Measurements from ENCODE around the gene SPINT2. TPM values are rescaled to one million over a fixed set of nuclear protein-coding genes. Genes with fewer than 3 reads are reported as not detected.

The SPINT2 gene
- total RNA-seq, 1 experiment from 2014 or later, result 1,023 TPM

- CTCF ChIA-PET, result no interaction called here
- BruUV-seq (replicated peaks), result no TSS peak
- Mint-ChIP-seq H3K36me3 (ENCODE audit: insufficient read depth, unreplicated experiment) (peaks cover 4% of the 10 kb centered on the region), H3K4me3 (ENCODE audit: low read depth, unreplicated experiment) (no peak overlapping the region), H3K4me1 (ENCODE audit: low read depth, unreplicated experiment) (peaks cover 23% of the 10 kb centered on the region), H3K27me3 (ENCODE audit: unreplicated experiment) (no peaks in the 10 kb centered on the region), H3K9me3 (ENCODE audit: low read depth, unreplicated experiment) (no peaks in the 10 kb centered on the region), H3K27ac (ENCODE audit: unreplicated experiment) (no peak overlapping the region)
- intact Hi-C loops (cut with micrococcal nuclease; ENCODE audit: unreplicated experiment), result no loop called here
- DNase-seq, result no peak
- no peak for TF ChIP-seq CTCF (IDR thresholded peaks at IDR 0.05; ENCODE audit: unreplicated experiment)
Measured at GRCh38 chr19:38250428-38250820, 13.9 kb upstream of the SPINT2 start.

GRCh38 chr19:38250821-38251563, 13.4 kb upstream of the SPINT2 start:
- no peak overlapping the region for H3K27ac Mint-ChIP-seq (ENCODE audit: unreplicated experiment)
- TF ChIP-seq CTCF (IDR thresholded peaks at IDR 0.05; ENCODE audit: unreplicated experiment), result no peak
- CTCF ChIA-PET, result interaction anchor here (0.9 kb wide), 1 partner anchor 17 kb away, joined by 3 read pairs; no protein-coding TSS in a partner anchor
- H3K4me3 Mint-ChIP-seq (ENCODE audit: low read depth, unreplicated experiment), result no peak overlapping the region
- peaks cover under 1% of the 10 kb centered on the region for H3K27me3 Mint-ChIP-seq (ENCODE audit: unreplicated experiment)
- no peaks in the 10 kb centered on the region for H3K9me3 Mint-ChIP-seq (ENCODE audit: low read depth, unreplicated experiment)
- DNase-seq, result no peak
- H3K4me1 Mint-ChIP-seq (ENCODE audit: low read depth, unreplicated experiment), result peaks cover 28% of the 10 kb centered on the region
- BruUV-seq (replicated peaks), result no TSS peak
- H3K36me3 Mint-ChIP-seq (ENCODE audit: insufficient read depth, unreplicated experiment), result peaks cover 4% of the 10 kb centered on the region
- intact Hi-C loops (cut with micrococcal nuclease; ENCODE audit: unreplicated experiment), result no loop called here

- CTCF ChIA-PET, result interaction anchor here (0.9 to 1.0 kb wide), 2 partner anchors 14 to 16 kb away, joined by 3 to 7 read pairs; no protein-coding TSS in a partner anchor
- DNase-seq, result no peak
- H3K36me3 Mint-ChIP-seq (ENCODE audit: insufficient read depth, unreplicated experiment), result peaks cover 7% of the 10 kb centered on the region
Measured at GRCh38 chr19:38251564-38252051, 12.8 kb upstream of the SPINT2 start.

GRCh38 chr19:38252385-38252784, 12.0 kb upstream of the SPINT2 start:
- Mint-ChIP-seq H3K27ac (ENCODE audit: unreplicated experiment) (no peak overlapping the region), H3K36me3 (ENCODE audit: insufficient read depth, unreplicated experiment) (peaks cover 9% of the 10 kb centered on the region), H3K4me1 (ENCODE audit: low read depth, unreplicated experiment) (peaks cover 29% of the 10 kb centered on the region), H3K27me3 (ENCODE audit: unreplicated experiment) (peaks cover 13% of the 10 kb centered on the region), H3K9me3 (ENCODE audit: low read depth, unreplicated experiment) (no peaks in the 10 kb centered on the region), H3K4me3 (ENCODE audit: low read depth, unreplicated experiment) (no peak overlapping the region)
- CTCF ChIA-PET, result interaction anchor here (1.0 kb wide), 1 partner anchor 14 kb away, joined by 7 read pairs; no protein-coding TSS in a partner anchor
- DNase-seq, result no peak
- intact Hi-C loops (cut with micrococcal nuclease; ENCODE audit: unreplicated experiment), result no loop called here
- BruUV-seq (replicated peaks), result no TSS peak
- TF ChIP-seq CTCF (IDR thresholded peaks at IDR 0.05; ENCODE audit: unreplicated experiment), result no peak

More at GRCh38 chr19:38251564-38252051, 12.8 kb upstream of the SPINT2 start:
- Mint-ChIP-seq H3K4me1 (ENCODE audit: low read depth, unreplicated experiment) (peaks cover 29% of the 10 kb centered on the region), H3K4me3 (ENCODE audit: low read depth, unreplicated experiment) (no peak overlapping the region), H3K27me3 (ENCODE audit: unreplicated experiment) (peaks cover 7% of the 10 kb centered on the region), H3K27ac (ENCODE audit: unreplicated experiment) (no peak overlapping the region), H3K9me3 (ENCODE audit: low read depth, unreplicated experiment) (no peaks in the 10 kb centered on the region)
- no peak for TF ChIP-seq CTCF (IDR thresholded peaks at IDR 0.05; ENCODE audit: unreplicated experiment)
- intact Hi-C loops (cut with micrococcal nuclease; ENCODE audit: unreplicated experiment), result no loop called here
- BruUV-seq (replicated peaks), result no TSS peak
